SU-DHL-6 (cell line): Measurements from ENCODE around the gene SST.
A peak's percentile ranks its signal among the peaks of the same experiment; 100 is the strongest.

ENCODE experiments used
- CTCF ChIP-seq: fragments of 200-600 bp; sonication (generic); IDR thresholded peaks from one replicate; pipeline ENCODE4 v1.5.1; 2017; ENCODE audit warnings: antibody characterized with exemption, mild to moderate bottlenecking, low read length, moderate library complexity; ENCODE audit not compliant: insufficient read depth, poor library complexity, severe bottlenecking
- EZH2phosphoT487 ChIP-seq: fragments of 200-600 bp; sonication (generic), shearing (Covaris generic); conservative IDR thresholded peaks from 2 replicates; pipeline ENCODE4 v1.6.1; 2018; ENCODE audit warnings: mild to moderate bottlenecking, antibody characterized with exemption, low read length, moderate library complexity, mixed read lengths

- TF ChIP-seq CTCF: peak; percentile 77
- TF ChIP-seq EZH2phosphoT487: no peak
Observed at GRCh38 chr3:187714404-187714979, 44.3 kb upstream of the SST start.
